ES-I3 (cell line): ENCODE results near the gene EIF4H.
"Not testable (repeated sequence)": the region's sequence is repeated elsewhere in the genome, so short reads cannot be mapped to it uniquely, and the experiment has no call there.

ENCODE experiments used
- H3K36me3 ChIP-seq: 2 replicates; pipeline ENCODE4 v1.6.1; 2013; ENCODE audit warnings: mild to moderate bottlenecking, low read length, control low read depth, moderate library complexity; ENCODE audit not compliant: insufficient read depth
- H3K4me1 ChIP-seq: 2 replicates; pipeline ENCODE4 v1.6.1; 2013; ENCODE audit warnings: mild to moderate bottlenecking, control low read depth, low read length; ENCODE audit not compliant: insufficient read depth
- H3K9ac ChIP-seq: 2 replicates; pipeline ENCODE4 v1.6.1; 2013; ENCODE audit warnings: low read depth, mild to moderate bottlenecking, low read length, moderate library complexity
- H3K9me3 ChIP-seq: 2 replicates; pipeline ENCODE4 v1.6.1; 2013; ENCODE audit warnings: mild to moderate bottlenecking, low read length, moderate library complexity; ENCODE audit not compliant: control insufficient read depth, insufficient read depth

The EIF4H gene

DNA sequence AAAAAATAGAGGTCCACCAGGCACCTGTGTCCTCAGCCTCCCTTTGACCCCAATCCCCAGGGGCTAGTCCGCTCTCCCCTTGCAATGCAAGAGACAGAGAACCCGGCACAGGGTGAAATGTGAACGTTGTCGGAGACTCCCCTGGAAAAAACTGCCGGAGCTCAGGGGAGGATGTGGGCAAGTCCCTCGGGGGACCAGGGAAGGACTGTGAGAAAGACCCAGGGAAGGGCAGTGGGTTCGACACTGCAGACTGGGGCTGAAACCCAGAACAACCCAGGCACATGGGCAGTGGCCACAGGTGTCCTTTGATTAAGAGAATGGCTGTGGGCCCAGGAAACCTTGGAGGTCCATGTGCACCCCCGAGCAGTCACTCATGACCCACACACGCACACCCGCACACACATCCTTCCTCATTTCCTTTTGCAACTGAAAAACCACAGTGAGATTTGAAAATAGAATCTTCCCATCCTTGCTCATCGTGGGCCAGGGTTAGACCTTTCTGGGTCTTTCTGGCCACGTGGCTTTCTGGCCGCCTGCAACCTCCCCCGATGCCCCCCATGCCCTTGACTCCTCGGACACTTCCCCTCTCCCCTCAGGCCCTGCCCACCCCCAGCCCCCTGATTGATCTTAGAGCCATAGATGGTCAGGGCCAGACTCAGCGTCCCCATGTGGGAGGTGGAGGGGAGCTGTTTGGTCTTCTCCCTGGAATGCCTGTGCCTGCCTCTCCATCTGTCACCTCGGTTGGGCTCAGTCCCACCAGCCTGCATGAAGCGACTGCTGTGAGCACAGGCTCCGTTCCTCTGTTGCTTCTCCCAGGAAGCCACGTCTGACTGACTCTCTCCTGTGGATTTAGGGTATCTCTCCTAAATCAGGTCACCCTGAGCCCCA is 43.5 kb downstream of the EIF4H start:
- H3K9me3 ChIP-seq: no peaks in the 10 kb centered on the region
- H3K9ac ChIP-seq: no peak overlapping the region; the same call in 1 of the 2 replicates
- H3K36me3 ChIP-seq: no peaks in the 10 kb centered on the region
- H3K4me1 ChIP-seq: peaks cover 2% of the 10 kb centered on the region; the same call in 1 of the 2 replicates

DNA sequence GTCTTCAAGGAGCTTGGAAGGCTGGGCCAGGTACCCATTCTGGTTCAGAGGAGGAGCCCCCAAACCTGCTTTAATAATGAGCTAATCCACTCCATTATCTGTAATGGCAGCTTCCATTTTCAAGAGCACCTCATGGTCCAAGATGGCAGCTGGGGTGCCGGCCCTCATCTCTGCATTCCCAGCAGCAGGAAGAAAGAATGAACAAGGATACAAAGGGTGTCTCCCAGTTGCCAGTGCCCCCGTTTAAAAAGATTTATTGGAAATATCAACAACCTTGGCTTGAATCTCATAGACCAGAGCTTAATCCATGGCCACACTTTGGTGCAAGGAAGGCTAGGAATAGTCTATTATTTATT is 44.2 kb downstream of the EIF4H start:
- no peaks in the 10 kb centered on the region for H3K36me3 ChIP-seq

DNA sequence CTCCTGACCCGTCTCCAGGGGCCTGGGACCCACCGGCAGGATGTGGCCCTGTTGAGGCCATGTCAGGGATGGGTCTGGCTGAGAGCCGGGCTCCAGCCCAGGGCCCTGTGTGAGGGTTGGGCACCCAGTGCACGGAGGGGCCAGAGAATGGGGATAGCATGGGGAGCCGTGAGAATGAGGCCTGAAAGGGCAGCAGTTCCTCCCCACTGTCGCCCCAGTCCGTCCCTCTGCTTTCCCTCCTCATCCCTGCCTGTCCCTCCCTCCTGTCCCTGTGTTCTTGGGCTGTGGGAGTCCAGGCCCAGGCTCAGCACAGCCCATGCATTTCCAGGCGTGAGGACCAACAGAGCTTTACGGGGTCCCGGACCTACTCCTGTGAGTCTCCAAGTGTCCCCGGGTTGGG is 45.3 kb downstream of the EIF4H start:
- Histone ChIP-seq H3K4me1 (peaks cover 2% of the 10 kb centered on the region; the same call in 1 of the 2 replicates), H3K36me3 (no peaks in the 10 kb centered on the region), H3K9me3 (no peaks in the 10 kb centered on the region), H3K9ac (no peak overlapping the region)

More for the DNA sequence above, 44.2 kb downstream of the EIF4H start:
- Histone ChIP-seq H3K9ac (no peak overlapping the region), H3K9me3 (no peaks in the 10 kb centered on the region), H3K4me1 (peaks cover 2% of the 10 kb centered on the region; the same call in 1 of the 2 replicates)

DNA sequence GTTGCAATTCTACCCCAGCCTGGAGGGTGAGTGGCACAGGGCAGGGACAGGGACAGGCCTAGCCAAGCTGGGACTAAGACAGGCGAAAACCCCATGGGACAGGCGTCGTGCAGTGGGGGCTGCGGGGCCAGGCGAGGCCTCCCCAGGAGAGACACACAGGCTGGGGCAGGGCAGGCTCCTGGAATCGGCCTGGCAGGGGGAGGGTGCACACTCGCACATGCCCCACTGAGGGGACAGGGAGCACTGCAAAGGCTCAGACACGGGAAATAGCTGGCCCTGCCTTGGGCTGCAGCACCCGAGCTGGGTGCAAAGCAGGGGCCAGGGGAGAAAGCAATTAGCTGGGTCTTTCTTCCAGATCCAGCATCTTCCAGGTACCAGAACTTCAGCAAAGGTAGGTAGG is 46.1 kb downstream of the EIF4H start:
- H3K9ac ChIP-seq: no peak overlapping the region
- no peaks in the 10 kb centered on the region for H3K9me3 ChIP-seq
- peaks cover 2% of the 10 kb centered on the region; the same call in 1 of the 2 replicates for H3K4me1 ChIP-seq
- no peaks in the 10 kb centered on the region for H3K36me3 ChIP-seq

DNA sequence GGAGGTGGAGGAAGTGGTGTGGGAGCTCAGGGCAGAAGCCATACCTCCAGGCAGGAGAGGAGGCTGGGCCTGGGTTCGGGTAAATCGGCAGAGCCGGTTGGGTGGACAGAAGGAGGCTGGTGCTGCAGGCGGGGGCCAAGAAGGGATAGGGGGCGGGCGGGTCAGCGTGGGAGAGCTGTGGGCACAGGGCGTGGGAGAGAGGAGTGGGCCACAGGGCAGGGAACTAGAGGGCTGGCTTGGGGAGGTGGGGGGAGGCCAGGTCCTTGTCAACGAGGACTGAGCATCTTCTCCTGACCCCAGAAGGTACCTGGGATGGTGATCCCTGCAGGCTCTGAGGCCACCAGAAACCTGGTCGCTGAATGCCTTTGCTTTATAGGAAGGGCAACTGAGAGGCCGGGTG is 47.6 kb downstream of the EIF4H start:
- Histone ChIP-seq H3K9ac (no peak overlapping the region), H3K36me3 (no peaks in the 10 kb centered on the region), H3K9me3 (no peaks in the 10 kb centered on the region)

DNA sequence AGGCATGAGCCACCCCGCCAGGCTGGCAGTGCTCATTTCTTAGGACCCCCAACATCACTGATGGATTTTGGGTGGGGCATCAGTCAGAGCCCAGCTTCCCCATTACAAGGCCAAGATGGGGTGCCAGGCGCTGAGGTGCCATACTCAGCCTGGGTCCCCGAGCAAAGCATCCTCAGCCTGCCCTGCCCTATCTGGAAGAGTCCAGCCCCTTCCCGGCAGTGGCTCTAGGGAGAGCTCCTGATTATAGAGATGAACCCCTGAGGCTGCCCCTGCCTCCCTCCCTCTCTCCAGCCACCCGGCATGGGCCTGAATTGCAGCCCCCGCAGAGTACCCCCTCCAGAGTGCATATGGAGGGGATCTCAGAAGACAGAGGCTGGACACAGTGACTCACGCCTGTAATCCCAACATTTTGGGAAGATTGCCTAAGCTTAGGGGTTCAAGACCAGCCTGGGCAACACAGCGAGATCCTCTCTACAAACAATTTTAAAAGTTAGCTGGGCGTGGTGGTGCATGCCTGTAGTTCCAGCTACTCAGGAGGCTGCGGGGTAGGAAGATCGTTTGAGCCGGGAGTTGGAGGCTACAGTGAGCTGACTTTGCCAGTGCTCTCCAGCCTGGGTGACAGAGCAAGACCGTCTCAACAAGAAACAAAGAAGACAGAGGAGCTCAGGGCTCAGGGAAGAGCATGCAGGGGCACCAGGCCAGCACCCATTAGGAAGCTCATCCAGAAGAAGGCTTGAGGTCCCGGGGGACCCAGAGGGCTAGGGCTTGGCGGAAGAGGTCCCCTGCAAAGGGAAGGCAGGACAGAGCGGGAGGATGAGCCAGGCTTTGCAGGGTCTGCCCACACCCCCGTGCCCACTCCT is 48.9 kb downstream of the EIF4H start:
- H3K9me3 ChIP-seq: no peaks in the 10 kb centered on the region
- no peak overlapping the region for H3K9ac ChIP-seq
- peaks cover 2% of the 10 kb centered on the region; the same call in 1 of the 2 replicates for H3K4me1 ChIP-seq
- H3K36me3 ChIP-seq: no peaks in the 10 kb centered on the region

More for the DNA sequence above, 47.6 kb downstream of the EIF4H start:
- peaks cover 2% of the 10 kb centered on the region; the same call in 1 of the 2 replicates for H3K4me1 ChIP-seq

DNA sequence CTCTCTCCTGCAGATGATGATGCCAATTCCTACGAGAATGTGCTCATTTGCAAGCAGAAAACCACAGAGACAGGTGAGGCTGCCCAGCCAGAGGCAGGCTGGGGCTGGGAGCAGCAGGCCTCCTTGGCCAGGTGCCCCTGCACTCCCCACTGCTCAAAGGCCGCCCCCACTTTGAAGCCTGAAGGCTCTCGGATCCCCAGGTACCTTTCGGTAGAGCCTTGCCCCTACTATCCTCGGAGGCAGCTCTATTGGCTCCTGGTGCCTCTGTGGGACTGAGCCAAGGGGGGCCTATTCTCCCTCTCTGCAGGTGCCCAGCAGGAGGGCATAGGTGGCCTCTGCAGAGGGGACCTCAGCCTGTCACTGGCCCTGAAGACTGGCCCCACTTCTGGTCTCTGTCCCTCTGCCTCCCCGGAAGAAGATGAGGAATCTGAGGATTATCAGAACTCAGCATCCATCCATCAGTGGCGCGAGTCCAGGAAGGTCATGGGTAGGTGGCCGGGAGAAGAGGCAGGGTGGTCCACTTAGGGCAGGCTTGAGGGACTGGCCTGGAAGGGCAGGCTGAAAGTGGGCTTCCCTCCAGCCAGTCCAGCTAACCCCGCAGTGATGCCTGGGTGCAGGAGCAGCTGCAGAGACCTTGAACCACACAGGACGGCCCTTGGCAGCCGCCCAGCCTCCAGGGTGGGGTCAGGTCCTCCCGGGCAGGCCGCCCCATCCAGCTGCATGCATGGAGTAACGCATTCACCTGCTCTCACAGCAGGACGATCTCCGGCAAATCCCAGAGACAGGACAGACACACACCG is 49.8 kb downstream of the EIF4H start:
- Histone ChIP-seq H3K9me3 (no peaks in the 10 kb centered on the region), H3K36me3 (no peaks in the 10 kb centered on the region), H3K4me1 (peaks cover 2% of the 10 kb centered on the region; the same call in 1 of the 2 replicates), H3K9ac (no peak overlapping the region)

DNA sequence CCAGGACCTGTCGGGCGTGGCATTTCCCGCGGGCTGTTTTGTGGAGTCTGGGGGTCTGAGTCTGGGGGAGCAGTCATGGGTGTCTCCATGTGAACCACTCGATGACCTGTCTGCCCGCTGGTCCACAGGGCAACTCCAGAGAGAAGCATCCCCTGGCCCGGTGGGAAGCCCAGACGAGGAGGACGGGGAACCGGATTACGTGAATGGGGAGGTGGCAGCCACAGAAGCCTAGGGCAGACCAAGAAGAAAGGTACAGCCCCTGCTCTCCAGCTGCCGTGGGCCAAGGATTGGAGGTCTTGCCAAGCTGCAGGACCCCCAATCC is 50.3 kb downstream of the EIF4H start:
- peaks cover 2% of the 10 kb centered on the region; the same call in 1 of the 2 replicates for H3K4me1 ChIP-seq
- no peak overlapping the region for H3K9ac ChIP-seq
- H3K9me3 ChIP-seq: no peaks in the 10 kb centered on the region
- H3K36me3 ChIP-seq: no peaks in the 10 kb centered on the region; the same call in none of the 2 replicates

DNA sequence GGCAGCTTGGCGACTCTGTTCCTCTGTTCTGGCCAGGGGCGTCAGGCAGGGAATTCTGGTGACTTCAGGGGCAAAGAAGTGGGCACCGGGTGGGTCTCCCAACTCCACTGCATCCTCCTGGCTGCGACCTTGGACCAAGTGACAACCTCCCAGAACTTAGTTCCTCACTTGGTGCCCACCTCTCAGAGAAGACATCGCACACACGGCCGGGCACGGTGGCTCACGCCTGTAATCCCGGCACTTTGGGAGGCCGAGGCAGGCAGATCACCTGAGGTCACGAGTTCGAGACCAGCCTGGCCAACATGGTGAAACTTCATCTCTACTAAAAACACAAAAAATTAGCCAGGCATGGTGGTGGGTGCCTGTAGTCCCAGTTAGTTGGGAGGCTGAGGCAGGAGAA is 50.8 kb downstream of the EIF4H start:
- H3K4me1 ChIP-seq, H3K9me3 ChIP-seq, H3K9ac ChIP-seq, H3K36me3 ChIP-seq: not testable (repeated sequence)

DNA sequence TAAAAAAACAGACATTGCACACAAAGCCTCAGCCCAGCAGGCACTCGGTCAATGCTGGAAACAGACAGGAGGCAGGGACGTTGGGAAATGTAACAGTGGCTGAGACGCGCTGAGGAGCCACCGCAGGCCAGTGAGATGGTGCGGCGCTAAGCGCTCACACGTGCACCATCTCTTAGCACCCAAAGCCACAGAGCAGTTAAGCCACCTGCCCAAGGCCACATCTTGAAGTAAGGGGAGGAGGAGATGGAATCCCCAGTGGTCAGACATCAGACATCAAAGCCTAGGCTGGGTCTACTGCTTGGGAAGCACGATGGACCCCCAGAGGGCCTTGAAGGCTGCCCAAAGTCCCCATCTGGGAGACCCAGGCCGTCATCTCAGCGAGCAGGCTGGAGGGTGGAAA is 51.2 kb downstream of the EIF4H start:
- no peak overlapping the region for H3K9ac ChIP-seq

DNA sequence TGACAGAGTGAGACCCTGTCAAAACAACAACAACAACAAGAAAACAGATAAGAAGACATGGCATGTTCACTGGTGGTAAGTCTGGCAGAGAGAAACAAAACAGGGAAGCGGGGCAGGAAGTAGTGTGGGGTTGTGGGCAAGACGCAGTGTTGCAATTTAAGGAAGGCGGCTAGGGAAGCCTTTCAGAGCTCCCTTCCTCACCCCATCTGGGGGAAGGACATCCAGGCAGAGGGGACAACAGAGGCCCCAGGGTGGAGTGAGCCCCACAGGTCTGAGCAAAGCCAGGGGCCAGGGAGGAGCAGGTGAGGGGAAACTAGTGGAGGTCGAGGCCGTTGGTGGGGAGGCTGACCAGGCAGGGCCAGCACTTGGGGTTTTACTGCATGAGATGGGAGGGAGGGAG is 52.5 kb downstream of the EIF4H start:
- peaks cover 6% of the 10 kb centered on the region for H3K36me3 ChIP-seq
- no peaks in the 10 kb centered on the region for H3K4me1 ChIP-seq
- H3K9me3 ChIP-seq: no peaks in the 10 kb centered on the region
- no peak overlapping the region for H3K9ac ChIP-seq

More for the DNA sequence above, 51.2 kb downstream of the EIF4H start:
- H3K9me3 ChIP-seq: no peaks in the 10 kb centered on the region
- H3K36me3 ChIP-seq: no peaks in the 10 kb centered on the region; the same call in none of the 2 replicates
- peaks cover 2% of the 10 kb centered on the region; the same call in 1 of the 2 replicates for H3K4me1 ChIP-seq

DNA sequence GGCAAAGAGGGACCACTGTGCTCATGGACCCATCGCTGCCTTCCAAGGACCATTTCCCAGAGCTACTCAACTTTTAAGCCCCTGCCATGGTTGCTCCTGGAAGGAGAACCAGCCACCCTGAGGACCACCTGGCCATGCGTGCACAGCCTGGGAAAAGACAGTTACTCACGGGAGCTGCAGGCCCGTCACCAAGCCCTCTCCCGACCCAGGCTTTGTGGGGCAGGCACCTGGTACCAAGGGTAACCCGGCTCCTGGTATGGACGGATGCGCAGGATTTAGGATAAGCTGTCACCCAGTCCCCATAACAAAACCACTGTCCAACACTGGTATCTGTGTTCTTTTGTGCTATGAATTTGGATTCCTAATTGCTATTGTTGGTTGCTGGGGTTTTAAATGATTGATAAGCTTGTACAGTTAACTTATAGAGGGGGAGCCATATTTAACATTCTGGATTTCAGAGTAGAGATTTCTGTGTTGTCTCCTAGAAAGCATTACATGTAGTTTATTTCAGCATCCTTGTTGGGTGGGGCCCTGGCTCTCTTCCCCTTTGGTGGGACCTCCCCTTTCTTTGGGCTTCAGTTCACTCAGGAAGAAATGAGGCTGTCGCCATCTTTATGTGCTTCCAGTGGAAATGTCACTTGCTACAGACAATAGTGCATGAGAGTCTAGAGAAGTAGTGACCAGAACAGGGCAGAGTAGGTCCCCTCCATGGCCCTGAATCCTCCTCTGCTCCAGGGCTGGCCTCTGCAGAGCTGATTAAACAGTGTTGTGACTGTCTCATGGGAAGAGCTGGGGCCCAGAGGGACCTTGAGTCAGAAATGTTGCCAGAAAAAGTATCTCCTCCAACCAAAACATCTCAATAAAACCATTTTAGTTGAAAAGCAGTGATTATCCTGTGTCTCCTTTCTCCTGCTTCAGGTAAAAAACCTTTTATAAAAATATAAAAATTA is 55.1 kb downstream of the EIF4H start:
- H3K9me3 ChIP-seq: no peaks in the 10 kb centered on the region
- peaks cover 12% of the 10 kb centered on the region for H3K36me3 ChIP-seq
- no peak overlapping the region for H3K9ac ChIP-seq
- no peaks in the 10 kb centered on the region for H3K4me1 ChIP-seq
